Epithelial cell of proximal tubule (primary cell): ENCODE measurements around the gene SNX4. TPM values are rescaled to one million over a fixed set of nuclear protein-coding genes. Genes with fewer than 3 reads are reported as not detected.

Experiments used
- DNase-seq: peaks from one replicate; pipeline ENCODE4 v3.0.0-alpha.2; 2011; ENCODE audit warnings: low read depth
- H3K4me3 ChIP-seq: 2 replicates; pipeline ENCODE4 v1.5.1; 2011; ENCODE audit warnings: low read depth, mild to moderate bottlenecking, low read length
- total RNA-seq: library from RNA; depleted of rRNA; stranded (reverse); fragments of >200 nt; gene quantifications from 2 replicates; pipeline ENCODE4 v1.2.3, GENCODE V29; 2015
- TF ChIP-seq, protein P1 (sequence below): conservative IDR thresholded peaks from 2 replicates; pipeline ENCODE4 v1.5.1; 2012; ENCODE audit warnings: low read depth, mild to moderate bottlenecking, low read length

The SNX4 gene
- total RNA-seq, 1 donor from 2014 or later, result 22.1 TPM

DNA sequence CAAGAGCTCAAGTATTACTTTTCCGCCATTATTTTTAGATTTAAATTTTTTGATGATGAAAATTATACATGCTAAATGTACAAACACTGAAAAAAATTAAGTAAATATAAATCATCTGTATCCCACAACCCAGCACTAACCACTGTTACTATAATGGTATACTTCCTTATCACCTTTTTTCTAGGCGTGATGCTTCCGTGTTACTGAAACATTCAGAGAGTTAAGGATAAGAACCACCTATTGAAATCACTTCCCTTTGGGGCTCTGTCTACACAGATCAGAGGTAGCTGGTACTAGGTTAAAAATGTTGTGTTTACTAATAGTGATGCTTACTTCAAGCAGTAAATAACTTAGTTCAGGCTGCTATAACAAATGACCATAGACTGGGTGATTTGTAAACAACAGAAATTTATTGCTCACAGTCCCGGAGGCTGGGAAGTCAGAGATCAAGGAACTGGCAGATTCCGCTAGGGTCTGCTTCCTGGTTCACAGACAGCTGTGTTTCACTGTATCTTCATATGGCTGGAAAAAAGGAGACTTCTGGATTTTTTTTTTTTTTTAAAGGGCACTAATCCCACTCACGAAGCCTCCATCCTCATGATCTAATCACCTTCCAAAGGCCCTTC, 6.4 kb downstream of the SNX4 start:
- no peak overlapping the region for H3K4me3 ChIP-seq
- TF ChIP-seq, protein P1, sequence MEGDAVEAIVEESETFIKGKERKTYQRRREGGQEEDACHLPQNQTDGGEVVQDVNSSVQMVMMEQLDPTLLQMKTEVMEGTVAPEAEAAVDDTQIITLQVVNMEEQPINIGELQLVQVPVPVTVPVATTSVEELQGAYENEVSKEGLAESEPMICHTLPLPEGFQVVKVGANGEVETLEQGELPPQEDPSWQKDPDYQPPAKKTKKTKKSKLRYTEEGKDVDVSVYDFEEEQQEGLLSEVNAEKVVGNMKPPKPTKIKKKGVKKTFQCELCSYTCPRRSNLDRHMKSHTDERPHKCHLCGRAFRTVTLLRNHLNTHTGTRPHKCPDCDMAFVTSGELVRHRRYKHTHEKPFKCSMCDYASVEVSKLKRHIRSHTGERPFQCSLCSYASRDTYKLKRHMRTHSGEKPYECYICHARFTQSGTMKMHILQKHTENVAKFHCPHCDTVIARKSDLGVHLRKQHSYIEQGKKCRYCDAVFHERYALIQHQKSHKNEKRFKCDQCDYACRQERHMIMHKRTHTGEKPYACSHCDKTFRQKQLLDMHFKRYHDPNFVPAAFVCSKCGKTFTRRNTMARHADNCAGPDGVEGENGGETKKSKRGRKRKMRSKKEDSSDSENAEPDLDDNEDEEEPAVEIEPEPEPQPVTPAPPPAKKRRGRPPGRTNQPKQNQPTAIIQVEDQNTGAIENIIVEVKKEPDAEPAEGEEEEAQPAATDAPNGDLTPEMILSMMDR, result no peak
- DNase-seq, result no peak

DNA sequence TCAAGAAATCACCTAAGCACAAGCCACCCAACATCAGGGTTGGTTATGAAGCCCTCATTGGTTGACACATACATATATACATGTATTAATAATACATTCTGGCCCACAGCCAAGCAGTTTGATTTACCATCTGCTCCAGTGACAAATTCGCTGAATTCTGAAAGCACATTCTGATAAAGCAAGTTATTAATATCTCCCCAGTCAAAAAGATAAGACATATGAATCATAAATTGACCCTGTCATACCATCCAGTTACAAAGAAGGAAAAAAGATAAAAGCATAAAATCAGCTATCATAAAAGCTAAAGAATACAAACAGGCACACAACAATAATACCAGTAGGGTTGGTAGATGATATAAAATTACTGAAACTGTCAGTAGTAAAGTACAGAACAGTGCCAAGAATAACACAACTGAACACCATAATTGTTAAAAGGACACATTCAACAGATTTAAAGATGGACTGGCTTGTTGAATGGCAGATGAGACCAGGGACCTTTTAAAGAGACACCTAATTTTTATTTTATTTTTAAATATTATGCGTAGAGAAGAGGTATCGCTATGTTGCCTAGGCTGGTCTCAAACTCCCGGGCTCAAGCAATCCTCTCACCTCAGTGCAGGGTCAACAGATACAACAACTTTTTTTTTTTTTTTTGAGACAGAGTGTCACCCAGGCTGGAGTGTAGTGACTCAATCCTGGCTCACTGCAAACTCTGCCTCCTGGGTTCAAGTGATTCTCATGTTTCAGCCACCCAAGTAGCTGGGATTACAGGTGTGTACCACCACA, 7.7 kb downstream of the SNX4 start:
- DNase-seq, result no peak
- no peak overlapping the region for H3K4me3 ChIP-seq
- TF ChIP-seq, protein P1, result no peak

DNA sequence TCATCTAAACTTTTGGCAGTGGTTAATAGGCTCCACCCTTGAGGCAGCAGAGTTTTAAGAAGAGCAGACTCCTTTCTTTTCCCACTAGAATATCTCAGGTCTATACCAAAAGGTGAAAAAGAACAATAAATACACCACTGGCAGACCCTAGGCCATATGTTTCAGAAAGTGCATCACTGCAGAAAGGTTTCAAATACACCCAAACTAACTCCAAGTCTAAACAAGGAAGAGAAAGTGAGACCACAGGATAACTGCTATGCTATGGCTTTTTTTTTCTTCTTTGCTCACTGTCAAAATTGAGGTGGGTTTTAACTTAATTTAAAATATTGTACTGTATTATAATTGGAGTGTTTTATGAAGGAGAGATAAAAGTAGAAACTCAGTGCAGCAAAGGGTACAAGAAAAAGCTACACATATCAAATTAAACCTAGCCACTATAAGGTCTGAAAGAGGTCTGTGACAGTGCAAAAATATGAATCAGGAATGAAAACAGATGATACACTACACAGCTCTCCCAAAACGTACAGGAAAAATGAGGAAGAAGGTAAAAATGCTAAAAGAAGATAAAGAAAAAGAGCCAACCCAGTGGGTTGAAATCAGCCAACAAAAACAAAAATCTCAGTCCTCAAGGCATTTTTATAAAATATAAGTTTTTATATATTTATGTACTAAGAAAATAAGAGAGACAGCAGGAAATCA, 8.4 kb downstream of the SNX4 start:
- H3K4me3 ChIP-seq, result no peak overlapping the region
- no peak for DNase-seq
- TF ChIP-seq, protein P1, result no peak

DNA sequence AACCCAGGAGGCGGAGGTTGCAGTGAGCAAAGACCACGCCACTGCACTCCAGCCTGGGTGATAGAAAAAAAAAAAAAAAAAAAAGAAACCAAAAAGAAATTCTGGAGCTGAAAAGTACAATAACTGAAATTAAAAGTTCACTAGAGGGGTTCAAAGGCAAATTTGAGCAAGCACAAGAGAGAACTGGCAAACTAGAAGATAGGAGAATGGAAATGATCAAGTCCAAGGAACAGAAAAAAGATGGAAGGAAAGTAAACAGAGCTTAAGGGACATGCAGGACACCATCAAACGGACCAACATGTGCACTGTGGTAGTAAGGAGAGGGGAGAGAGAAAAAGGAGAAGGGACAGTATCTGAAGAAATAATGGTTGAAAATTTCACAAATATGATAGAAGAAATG, 12.9 kb downstream of the SNX4 start:
- TF ChIP-seq, protein P1, result no peak
- H3K4me3 ChIP-seq, result no peak overlapping the region
- DNase-seq, result no peak

DNA sequence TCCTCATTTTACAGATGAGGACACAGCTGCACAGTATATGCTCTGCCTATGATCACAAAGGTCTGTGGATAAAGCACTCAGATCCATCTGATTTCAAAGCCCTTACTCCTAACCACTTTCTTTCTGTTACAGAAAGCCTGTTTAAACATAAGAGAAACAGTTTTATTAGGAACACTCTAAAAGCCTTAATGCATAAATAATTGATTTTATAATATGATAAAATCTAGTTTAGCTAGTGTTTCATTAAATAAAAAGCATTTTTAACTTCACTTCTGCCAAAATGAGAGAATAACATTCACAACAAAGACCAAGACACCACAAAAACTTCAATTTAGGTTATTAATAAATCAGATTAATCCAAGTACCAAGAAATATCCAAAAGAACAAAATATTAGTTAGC, 21.4 kb downstream of the SNX4 start:
- no peak for DNase-seq
- TF ChIP-seq, protein P1, result no peak
- H3K4me3 ChIP-seq, result no peak overlapping the region

DNA sequence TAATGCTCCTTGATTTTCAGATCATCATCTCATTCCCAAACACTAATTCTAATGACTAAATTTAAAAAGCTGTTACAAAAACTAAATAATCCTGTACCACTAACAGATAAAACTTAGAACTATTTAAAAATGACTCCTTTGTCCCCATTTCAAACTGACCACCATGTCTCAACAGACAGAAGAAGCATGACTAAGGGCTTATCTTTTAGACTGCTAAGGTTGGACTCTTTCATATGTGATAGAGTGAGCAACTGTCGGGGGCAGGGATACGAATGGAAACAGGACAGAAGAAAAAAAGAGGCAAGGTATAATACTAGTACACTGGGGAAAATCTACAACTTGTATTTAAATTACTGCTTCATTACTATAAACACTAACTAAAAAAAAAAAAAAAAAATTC, 23.3 kb downstream of the SNX4 start:
- TF ChIP-seq, protein P1, result no peak
- H3K4me3 ChIP-seq, result no peak overlapping the region
- no peak for DNase-seq
